Stomach (tissue), 4 donors: ENCODE data around the gene HIPK4.

Experiments used
- POLR2AphosphoS5 ChIP-seq, 3 donors: sonication (generic); formaldehyde crosslinking; IDR thresholded peaks; one replicate each; pipeline ENCODE4 v1.6.1; 2016; ENCODE audit warnings: antibody characterized with exemption in 3 of 3
- TF ChIP-seq, protein P1 (sequence below), 7 experiments: fragments of 450-650 bp in 4 of 7; fragments of 200-600 bp in 3 of 7; sonication (generic) in 3 of 7; IDR thresholded peaks; one replicate each; pipeline ENCODE4 v1.5.1; 2016 to 2019; ENCODE audit warnings: antibody characterized with exemption in 7 of 7, control low read depth in 2 of 7, mild to moderate bottlenecking in 1 of 7

- TF ChIP-seq, protein P1, sequence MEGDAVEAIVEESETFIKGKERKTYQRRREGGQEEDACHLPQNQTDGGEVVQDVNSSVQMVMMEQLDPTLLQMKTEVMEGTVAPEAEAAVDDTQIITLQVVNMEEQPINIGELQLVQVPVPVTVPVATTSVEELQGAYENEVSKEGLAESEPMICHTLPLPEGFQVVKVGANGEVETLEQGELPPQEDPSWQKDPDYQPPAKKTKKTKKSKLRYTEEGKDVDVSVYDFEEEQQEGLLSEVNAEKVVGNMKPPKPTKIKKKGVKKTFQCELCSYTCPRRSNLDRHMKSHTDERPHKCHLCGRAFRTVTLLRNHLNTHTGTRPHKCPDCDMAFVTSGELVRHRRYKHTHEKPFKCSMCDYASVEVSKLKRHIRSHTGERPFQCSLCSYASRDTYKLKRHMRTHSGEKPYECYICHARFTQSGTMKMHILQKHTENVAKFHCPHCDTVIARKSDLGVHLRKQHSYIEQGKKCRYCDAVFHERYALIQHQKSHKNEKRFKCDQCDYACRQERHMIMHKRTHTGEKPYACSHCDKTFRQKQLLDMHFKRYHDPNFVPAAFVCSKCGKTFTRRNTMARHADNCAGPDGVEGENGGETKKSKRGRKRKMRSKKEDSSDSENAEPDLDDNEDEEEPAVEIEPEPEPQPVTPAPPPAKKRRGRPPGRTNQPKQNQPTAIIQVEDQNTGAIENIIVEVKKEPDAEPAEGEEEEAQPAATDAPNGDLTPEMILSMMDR (IDR thresholded peaks at IDR 0.05) = no peak
- no peak for TF ChIP-seq POLR2AphosphoS5 (IDR thresholded peaks at IDR 0.05)
Observed at GRCh38 chr19:40387155-40387554, 2.8 kb downstream of the HIPK4 start.
